Ramos (cell line): ENCODE results near the gene PIP5K1C.

Experiments used
- in situ Hi-C: fragments of 300-500 bp; cut with MboI; formaldehyde crosslinking; loops from one replicate; pipeline ENCODE4 v1.14.3; 2022; ENCODE audit warnings: low sequenced_read_pairs; ENCODE audit not compliant: unreplicated experiment

Gene PIP5K1C

DNA sequence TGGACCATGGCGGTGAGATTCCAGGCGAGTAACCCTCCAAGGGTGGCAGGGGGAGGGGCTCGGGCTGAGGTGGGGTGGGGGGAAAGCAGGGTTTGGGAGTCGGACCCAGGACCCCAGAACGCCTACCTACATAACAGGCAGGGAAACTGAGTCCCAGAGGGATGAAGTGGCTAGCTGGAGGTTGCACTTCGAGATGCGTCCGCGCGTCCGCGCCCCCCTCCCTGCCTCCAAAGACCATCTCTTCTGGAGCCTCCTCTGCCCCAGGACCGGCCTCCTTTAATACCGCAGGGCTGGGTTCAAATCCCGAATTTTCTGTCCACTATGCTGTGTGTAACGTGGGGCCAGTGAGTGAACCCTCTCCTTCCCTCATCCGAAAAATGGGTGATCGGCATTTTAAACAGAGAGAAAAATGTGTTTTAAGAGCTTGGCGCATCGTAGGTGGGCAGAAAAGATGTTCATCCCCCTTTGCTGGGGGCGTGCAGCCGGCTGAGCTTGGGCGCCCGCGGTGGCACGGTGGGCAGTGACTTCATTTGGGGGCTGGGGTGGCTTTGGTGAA, 21.7 kb upstream of the PIP5K1C start:
- in situ Hi-C loops = no loop called here

DNA sequence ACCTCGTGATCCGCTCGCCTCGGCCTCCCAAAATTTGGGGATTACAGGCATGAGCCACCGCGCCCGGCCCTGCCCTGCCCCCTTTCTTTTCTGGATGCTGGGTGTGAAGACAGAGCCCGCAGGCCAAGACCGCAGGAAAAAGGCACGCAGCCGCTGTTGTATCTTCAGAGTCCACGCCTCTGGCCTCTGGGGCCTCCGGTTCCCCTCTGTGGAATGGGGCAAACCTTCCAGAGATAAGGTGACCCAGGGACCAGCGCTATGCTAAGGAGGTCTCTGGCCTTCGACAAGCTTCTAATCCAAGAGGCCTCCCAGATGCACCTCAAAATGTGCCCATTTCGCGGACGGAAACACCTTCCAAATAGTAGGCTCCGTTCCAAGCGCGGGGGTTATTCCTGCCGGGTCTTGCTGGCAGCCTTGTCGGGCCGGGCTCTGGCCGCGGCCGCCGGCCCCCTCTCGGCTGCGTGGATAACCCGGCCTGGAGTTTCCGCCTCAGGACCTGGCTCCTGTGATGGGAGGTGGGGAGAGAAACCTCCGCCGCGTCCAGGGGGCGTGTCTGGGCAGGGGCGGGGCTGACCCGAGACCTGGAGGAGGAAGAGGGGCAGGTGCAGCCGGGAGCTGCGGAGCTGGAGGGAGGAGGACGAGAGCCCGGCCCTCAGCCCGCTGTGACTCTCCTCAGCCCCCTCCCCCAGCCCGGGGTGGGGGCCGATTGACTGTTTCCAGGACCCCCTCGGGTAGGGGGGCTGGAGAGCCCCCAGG, 21.0 kb upstream of the PIP5K1C start:
- in situ Hi-C loops = no loop called here

DNA sequence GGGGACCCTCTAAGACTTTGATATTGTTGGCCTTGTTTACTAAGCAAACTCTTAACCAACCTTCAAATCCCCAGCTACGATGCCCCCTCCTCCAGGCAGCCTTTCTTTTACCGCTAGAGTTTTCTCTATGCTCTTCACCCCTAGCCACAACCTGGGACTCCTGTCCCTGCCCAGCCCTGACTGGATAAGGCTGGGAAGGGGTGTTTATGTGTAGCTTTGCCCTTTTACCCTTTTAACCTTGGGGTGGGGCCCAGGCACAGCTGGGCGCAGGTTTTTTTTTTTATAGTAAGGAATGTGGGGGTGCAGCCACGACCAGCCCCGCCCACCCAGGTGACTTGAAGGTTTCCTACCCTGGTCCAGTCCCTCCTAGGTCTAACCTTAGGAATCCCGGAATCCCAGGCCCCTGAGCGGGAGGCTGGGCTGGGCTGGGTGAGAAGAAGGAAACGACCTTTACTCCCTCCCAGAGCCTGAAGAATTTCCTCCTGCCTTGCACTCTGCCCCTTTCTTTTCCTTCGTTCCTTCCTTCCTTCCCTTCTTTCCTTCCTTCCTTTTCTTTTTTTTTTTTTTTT, 20.2 kb upstream of the PIP5K1C start:
- in situ Hi-C loops = no loop called here

DNA sequence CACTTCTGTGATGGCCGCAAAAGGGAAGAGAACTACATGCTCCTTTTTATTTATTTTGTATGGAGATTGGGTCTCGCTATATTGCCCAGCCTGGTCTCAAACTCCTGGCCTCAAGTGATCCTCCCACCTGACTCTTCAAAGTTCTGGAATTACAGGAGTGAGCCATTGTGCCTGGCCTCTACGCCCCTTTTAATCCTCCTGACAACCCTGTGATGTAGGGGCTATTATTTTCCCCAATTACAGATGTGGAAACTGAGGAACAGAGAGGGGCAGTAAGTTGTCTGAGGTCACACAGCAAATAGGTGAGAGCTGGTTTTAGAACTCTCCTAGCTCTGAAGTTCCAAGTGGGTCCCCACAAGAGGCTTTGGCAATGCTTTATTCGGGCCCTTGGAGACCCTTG, 19.6 kb upstream of the PIP5K1C start:
- in situ Hi-C loops = no loop called here

DNA sequence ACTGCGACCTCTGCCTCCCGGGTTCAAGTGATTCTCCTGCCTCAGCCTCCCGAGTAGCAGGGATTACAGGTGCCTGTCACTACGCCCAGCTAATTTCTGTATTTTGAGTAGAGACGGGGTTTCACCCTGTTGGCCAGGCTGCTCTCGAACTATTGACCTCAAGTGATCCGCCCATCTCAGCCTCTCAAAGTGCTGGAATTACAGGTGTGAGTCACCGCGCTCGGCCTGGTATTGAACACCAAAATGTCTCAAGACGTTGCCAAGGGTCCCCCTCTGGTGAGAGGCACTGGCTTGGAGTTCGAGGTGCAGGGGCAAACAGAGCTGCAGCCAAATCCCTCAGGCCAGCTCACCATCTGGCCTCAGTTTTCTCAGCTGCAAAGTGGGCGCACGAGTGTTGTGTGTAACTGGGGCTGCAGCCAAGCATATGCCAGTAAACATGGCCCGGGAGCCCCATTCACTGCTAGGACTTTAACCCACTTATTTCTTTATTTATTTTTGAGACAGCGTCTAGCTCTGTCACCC, 15.9 kb upstream of the PIP5K1C start:
- in situ Hi-C loops = no loop called here

DNA sequence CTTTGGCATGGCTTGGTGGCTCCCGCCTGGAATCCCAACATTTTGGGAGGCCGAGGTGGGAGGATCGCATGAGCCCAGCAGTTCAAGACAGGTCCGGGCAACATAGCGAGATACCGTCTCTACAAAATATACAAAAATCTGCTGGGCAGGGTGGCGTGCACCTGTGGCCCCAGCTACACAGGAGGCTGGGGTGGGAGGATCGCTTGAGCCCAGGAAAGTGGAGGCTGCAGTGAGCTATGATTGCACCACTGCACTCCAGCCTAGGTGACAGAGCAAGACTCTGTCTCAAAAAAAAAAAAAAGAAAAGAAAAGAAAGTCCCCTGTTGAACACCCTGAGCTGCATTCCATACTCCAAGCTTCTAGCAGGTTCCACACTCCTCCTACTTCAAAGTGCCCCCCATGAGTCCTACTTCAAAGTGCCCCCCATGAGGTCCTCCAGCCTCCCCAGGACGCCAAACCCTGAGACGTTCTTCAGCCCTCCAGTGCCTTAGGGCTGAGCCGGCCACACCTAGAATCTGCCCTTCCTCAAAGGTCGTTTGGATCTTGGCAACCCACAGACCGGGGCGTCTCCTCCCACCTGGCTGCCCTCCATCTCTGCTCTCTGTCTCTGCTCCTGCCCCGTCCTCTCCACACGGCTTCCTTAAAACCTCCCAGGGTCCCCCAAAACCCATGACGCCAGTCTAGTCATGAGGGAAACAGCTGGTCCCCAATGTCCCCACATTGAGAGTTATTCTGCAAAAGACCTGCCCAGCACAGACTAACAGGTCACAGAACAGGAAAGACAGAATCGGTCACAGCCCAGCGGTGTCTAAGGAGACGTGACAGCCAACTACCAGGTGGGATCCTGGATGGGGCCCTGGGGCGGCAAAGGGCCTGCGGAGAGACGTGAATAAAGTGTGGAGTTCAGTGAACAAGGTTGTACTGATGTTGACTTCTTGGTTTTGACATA, 12.7 kb upstream of the PIP5K1C start:
- in situ Hi-C loops = no loop called here

DNA sequence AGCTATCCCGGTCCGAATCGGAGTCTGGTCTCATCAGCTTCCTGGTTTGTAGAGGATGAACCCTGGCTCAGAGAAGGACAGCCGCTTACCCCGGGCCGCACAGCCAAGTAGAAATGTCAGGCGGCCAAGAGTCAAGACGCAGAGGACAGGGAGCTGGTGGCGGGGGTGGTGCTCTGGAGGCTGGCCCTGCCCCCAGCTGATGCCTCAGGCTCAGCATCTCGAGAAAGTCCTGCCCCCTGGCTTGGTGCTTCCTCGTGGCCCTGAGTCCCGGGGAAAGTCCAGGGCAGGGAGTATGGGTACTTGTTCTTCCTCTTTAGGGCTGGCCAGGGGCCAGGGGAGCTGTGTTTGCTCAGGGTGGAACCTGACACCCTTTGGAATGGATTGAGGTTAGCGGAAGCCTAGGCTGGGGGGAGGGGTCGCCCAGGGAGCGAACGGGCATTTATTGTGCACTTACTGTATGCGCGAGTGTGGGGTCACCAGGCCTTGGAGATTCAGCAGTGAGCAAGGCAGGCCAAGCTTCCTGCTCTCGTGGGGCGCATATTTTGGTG, 10.1 kb upstream of the PIP5K1C start:
- in situ Hi-C loops = no loop called here

DNA sequence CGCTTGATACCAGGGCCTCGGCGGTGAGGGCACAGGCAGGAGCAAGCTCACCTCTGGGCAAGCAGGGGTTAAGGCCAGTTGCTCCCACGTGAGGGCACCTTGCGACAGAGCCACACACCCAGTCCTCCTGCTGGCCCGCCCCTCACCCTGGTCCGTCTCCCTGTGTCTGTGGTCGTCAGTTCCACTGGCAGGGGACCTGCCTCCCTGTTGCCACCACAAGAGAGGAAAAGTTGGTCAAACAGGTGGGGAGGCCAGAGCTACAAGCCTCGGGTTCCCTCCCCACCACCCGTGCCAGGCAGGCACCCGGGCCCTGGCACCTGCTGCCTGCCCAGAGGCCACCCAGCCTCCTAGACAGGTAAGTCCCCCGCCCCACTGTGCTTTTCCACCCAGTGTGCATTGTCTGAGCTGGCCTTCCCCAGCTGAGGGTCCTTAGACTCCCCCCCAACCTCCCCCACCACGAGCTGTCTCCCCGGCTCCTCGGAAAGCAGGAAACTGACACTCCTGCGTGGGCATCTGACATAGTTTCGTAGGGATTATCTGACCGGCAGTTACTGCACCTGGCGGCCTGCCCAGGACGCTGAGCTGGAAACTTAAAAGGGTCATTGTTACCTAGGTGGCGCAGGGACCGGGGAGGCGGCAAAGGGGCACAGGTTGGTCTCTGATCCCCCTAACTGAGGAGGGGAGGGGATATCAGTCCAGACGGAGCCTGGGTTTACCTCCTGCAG, 8.1 kb upstream of the PIP5K1C start, which contains the start of gene TJP3:
TSS of gene TJP3 (plus strand) at position 178 of the 725 bp plus-strand sequence. CDS start 20,049 bp downstream, outside the sequence.
- in situ Hi-C loops = no loop called here

DNA sequence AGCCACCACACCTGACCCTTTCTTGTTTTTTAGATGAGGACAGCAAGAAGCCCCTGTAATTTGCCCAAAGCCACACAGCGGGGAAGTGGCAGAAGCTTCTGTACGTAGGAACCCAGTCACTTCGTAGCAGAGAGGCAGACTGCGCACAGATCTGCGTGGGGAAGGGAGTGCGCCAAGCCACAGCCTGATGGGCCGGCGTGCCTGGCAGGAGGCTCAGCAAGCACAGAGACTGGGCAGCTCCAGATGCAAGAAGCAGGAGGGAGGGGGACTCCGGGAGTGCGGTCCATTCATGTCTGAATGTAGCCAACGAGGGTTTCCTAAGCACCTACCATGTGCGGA, 7.6 kb upstream of the PIP5K1C start:
- in situ Hi-C loops = no loop called here

DNA sequence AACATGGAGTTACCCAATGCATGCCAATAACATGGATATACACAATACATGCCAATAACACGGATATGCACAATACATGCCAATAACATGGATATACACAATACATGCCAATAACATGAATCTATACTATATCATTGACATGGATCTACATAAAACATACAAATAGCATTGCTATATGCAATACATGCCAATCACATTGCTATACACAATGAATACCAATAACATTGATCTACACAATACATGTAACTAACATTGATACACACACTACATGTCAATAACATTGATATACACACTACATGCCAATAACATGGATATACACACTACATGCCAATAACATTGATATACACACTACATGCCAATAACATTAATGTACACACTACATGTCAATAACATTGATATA, 932 bp upstream of the PIP5K1C start:
- in situ Hi-C loops = loop anchor here (5.0 kb wide), 1 partner anchor 39 kb away; no protein-coding TSS in a partner anchor

DNA sequence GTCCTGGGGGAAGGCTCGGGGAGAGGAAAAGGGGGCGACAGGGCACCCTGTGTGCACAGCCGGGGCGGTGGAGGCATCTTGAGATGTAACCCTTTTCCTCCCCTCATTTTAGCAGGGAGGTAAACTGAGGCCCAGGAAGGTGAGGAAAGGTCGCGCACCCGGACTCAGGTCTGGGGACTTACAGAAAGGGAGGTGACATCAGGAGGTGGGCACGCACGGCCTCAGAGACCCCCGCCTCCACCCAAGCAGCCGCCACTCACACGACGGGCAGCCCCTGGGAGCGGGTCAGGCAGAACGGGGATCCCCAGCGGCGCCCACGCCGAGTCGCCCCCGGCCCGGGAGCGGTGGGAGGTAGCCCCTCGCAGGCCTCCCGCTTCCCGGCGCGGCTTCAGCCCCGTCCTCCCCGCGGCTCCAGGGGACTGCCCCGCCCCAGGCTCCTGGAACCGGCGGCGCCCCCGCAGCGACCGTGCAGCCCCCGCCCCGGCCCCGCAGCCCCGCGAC, 477 bp downstream of the PIP5K1C start:
- in situ Hi-C loops = loop anchor here (5.0 kb wide), 1 partner anchor 37 kb away; no protein-coding TSS in a partner anchor

DNA sequence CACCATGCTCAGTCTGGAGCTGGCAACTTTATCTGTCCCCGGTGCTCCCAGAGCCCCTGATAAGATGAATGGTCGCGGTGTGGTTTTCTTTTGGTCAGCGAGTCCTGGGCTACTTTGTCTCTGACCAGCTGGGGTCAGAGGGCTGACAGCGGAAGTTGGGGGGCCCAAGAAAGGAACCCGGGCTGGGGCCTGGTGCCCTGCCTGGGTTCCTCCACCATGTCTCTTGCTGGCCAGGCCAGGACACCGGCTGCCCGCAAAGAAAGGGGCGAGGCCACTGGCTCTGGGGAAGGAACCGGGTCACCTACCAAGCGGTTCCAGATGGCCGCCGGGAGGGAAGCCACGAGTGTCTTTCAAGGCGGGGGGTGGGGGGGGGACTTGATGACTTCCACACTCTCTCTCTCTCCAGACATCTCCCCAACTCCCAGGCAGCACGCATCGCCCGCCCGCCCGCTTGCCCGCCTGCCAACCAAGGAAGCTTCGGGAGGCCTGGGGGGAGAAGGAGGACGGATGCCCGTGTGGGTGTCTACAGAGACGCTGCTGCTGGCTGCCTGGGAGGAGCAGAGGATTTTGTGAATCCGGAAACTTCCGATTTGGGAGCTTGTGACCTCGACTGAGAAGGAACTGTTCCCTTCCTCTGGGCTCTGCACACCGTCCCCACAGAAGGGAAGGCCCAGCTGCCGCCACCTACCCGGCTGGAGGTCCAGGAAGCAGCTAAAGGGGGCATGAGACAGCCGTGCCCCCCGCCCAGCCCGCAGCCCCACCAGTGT, 1.1 kb downstream of the PIP5K1C start:
- in situ Hi-C loops = no loop called here

DNA sequence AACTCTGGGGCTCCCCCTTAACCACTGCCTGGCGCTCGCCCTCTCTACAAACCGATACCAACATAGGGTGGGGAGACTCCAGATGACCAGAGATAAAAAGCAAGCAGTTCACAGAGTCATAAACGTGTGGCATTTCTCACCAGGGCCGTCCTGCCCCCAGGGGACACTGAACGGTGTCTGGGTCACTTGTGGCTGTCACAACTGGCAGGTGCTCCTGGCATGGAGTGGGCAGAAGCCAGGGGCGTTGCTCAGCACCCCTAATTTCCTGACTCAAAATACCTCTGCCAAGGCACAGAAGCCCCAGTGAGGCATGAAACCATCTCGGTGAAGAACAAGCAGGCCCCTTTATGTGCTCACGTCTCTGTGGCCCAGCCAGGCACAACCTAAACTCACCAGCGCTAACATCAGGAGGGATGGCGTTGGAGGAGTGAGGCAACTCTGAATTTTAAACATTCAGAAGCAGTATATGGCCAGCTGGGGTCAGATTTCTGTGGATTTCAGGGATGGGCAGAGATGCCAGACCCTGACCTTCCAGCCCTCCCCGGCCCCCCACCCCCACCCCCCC, 1.8 kb downstream of the PIP5K1C start:
- in situ Hi-C loops = no loop called here

DNA sequence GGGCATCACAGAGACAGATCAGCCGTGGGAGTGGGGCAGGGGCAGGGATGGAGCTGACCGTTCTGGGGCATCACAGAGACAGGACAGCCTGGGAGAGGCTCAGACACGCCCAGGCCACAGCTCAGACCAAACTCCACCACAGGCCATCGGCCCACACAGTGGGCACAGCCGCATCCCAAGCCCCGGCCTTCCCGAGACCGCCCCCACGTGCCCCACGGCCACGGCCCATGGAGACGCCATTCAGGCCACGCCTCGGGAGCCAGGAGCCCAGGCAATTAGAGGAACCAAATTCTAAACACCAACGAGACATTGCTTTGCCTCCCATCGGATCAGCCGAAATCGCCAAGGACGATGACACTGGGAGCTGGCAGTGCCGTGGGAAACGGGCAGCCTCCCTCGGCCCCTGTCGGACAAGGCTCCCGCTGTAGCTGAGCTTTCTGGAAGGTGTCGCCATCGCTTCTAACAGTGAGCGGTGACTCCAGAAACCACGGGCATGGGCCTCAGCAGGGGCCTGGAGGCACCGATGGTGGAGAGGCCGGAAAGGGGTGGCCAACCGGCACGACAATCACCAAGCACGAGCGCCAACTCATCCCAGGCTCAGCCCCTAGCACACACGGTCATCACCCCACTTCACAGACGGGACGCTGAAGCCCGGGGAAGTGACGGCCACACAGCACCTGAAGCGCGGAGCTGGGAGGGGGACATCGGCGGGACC, 2.4 kb downstream of the PIP5K1C start:
- in situ Hi-C loops = no loop called here

DNA sequence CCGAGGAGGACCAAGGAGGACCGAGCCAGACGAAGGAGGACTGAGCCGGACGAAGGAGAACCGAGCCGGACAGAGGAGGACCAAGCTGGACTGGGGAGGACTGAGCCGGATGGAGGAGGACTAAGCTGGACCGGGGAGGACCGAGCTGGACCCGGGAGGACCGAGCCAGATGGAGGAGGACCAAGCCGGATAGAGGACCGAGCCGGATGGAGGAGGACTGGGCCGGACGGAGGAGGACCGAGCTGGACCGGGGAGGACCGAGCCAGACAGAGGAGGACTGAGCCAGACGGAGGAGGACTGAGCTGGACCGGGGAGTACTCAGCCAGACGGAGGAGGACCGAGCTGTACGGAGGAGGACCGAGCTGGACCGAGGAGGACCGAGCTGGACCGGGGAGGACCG, 3.2 kb downstream of the PIP5K1C start:
- in situ Hi-C loops = no loop called here

DNA sequence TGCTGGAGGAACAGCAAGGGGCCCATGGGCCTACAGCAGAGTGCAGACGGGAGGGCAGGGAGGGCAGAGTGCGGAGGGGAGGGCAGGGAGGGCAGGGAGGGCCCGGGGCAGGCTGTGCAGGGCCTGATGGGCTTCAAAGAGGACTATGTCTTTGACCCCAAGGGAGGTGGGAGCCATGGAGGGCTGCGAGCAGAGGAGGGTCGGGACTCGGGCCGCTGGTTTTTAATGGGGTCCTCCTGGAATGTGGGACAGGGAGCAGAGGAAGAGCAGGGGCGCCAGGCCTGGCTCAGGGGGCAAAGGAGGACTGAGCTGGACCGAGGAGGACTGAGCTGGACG, 3.6 kb downstream of the PIP5K1C start:
- in situ Hi-C loops = no loop called here

DNA sequence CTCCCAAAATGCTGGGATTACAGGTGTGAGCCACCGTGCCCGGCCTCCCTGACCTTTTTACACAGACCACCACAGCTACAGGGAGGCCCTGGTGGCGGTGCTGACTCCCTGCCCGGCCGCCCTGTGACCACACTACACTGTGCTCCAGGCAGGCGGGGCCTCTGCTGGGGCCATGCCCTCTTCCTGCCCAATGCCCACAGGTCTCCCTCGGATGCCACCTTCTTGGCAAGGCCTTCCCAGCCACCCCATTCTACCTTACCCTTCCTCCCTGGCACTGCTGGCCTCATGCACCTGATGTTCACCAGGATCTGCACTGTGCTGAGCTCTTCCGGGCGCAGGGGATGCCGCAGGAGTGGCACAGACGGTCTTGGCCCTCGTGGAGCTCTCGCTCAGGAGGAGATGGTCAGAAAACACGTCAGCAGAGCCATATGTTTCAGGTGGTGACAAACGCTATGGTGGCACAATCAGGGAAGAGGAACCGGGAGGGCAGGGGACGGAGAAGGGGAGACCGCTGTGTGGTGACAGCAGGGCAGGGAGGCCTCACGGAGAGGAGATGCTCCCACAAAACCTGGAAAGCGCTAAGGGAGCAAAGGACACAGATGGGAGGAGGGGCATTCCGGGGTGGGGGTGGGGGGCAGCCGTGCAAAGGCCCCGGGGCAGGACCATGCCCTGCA, 4.1 kb downstream of the PIP5K1C start:
- in situ Hi-C loops = no loop called here
